NCI-H2196 (cell line): ENCODE data around the gene RIMS1.
A peak's percentile ranks its signal among the peaks of the same experiment; 100 is the strongest.

Source experiments
- DNase-seq: peaks from one replicate; lab custom pipeline; 2025; ENCODE audit not compliant: unreplicated experiment; lab: John Stamatoyannopoulos, UW

Gene RIMS1

GRCh38 chr6:72403413-72403812 is 517.1 kb downstream of the RIMS1 start:
- DNase-seq: no peak

GRCh38 chr6:72406517-72406916 is 520.2 kb downstream of the RIMS1 start:
- no peak for DNase-seq

GRCh38 chr6:72410769-72411168 is 524.4 kb downstream of the RIMS1 start:
- DNase-seq: no peak

GRCh38 chr6:72411872-72412708 is 525.7 kb downstream of the RIMS1 start:
- peak; percentile 68 for DNase-seq

GRCh38 chr6:72412709-72413044 is 526.3 kb downstream of the RIMS1 start:
- no peak for DNase-seq

GRCh38 chr6:72413884-72414283 is 527.5 kb downstream of the RIMS1 start:
- no peak for DNase-seq

GRCh38 chr6:72414657-72415056 is 528.3 kb downstream of the RIMS1 start:
- DNase-seq: no peak

GRCh38 chr6:72416744-72417465 is 530.6 kb downstream of the RIMS1 start:
- DNase-seq: no peak

- no peak for DNase-seq
These were observed 531.4 kb downstream of the RIMS1 start for GRCh38 chr6:72417759-72418158.

GRCh38 chr6:72418495-72418894 is 532.1 kb downstream of the RIMS1 start:
- no peak for DNase-seq

GRCh38 chr6:72419966-72420365 is 533.6 kb downstream of the RIMS1 start:
- DNase-seq: no peak

- DNase-seq: no peak
These were observed 534.1 kb downstream of the RIMS1 start for GRCh38 chr6:72420409-72420808.

GRCh38 chr6:72421387-72421786 is 535.0 kb downstream of the RIMS1 start:
- DNase-seq: no peak

- DNase-seq: no peak
These were observed 535.8 kb downstream of the RIMS1 start for GRCh38 chr6:72422171-72422570.

- DNase-seq: no peak
These were observed 538.1 kb downstream of the RIMS1 start for GRCh38 chr6:72424476-72424875.

- no peak for DNase-seq
These were observed 538.8 kb downstream of the RIMS1 start for GRCh38 chr6:72425003-72425681.

- no peak for DNase-seq
These were observed 554.3 kb downstream of the RIMS1 start for GRCh38 chr6:72440611-72441010.

GRCh38 chr6:72446430-72446829 is 560.1 kb downstream of the RIMS1 start:
- no peak for DNase-seq
